MM.1S (cell line): ENCODE results near the gene GLTPD2.

Source experiments
- DNase-seq: peaks from one replicate; pipeline ENCODE4 v3.0.0-alpha.2; 2015
- H2AFZ ChIP-seq: fragments of 300-600 bp; sonication (generic); 2 replicates; pipeline ENCODE4 v1.6.0; 2016; ENCODE audit warnings: antibody characterized with exemption, low read length
- H3F3A ChIP-seq: fragments of 300-600 bp; sonication (generic); 2 replicates; pipeline ENCODE4 v1.6.1; 2016; ENCODE audit warnings: mild to moderate bottlenecking, antibody characterized with exemption, low read length, moderate library complexity, mixed read lengths; ENCODE audit not compliant: insufficient read depth
- H3K27ac ChIP-seq: fragments of 300-600 bp; sonication (generic); 2 replicates; pipeline ENCODE4 v1.5.1; 2016; ENCODE audit warnings: mild to moderate bottlenecking, low read length
- H3K27me3 ChIP-seq: fragments of 300-600 bp; sonication (generic); replicated peaks from 2 replicates; pipeline ENCODE4 v1.6.0; 2016; ENCODE audit warnings: low read length; ENCODE audit not compliant: insufficient read depth
- H3K36me3 ChIP-seq: fragments of 300-600 bp; sonication (generic); replicated peaks from 2 replicates; pipeline ENCODE4 v1.6.1; 2016; ENCODE audit warnings: mild to moderate bottlenecking, low read length, mixed read lengths; ENCODE audit not compliant: insufficient read depth
- H3K4me1 ChIP-seq: fragments of 300-600 bp; sonication (generic); 2 replicates; pipeline ENCODE4 v1.6.1; 2016; ENCODE audit warnings: low read length, mixed read lengths
- H3K4me2 ChIP-seq: fragments of 300-600 bp; sonication (generic); 2 replicates; pipeline ENCODE4 v1.6.0; 2016; ENCODE audit warnings: low read depth, low read length
- H3K4me3 ChIP-seq: fragments of 300-600 bp; sonication (generic); 2 replicates; pipeline ENCODE4 v1.5.1; 2016; ENCODE audit warnings: low read length, mixed read lengths
- H3K79me2 ChIP-seq: fragments of 300-600 bp; sonication (generic); 2 replicates; pipeline ENCODE4 v1.6.1; 2016; ENCODE audit warnings: mixed run types, low read length, mixed read lengths
- H3K9ac ChIP-seq: fragments of 300-600 bp; sonication (generic); 2 replicates; pipeline ENCODE4 v1.6.1; 2016; ENCODE audit warnings: low read length, mixed read lengths
- H3K9me2 ChIP-seq: fragments of 300-600 bp; sonication (generic); replicated peaks from 2 replicates; pipeline ENCODE4 v1.6.1; 2016; ENCODE audit warnings: mild to moderate bottlenecking, low read length, mixed read lengths; ENCODE audit not compliant: insufficient read depth
- H3K9me3 ChIP-seq: fragments of 300-600 bp; sonication (generic); replicated peaks from 2 replicates; pipeline ENCODE4 v1.6.1; 2016; ENCODE audit warnings: mild to moderate bottlenecking, low read length, mixed read lengths; ENCODE audit not compliant: insufficient read depth
- H4K20me1 ChIP-seq: fragments of 300-600 bp; sonication (generic); 2 replicates; pipeline ENCODE4 v1.6.1; 2016; ENCODE audit warnings: mild to moderate bottlenecking, low read length, moderate library complexity, mixed read lengths; ENCODE audit not compliant: insufficient read depth
- EZH2 ChIP-seq: fragments of 300-600 bp; sonication (generic); optimal IDR thresholded peaks from 2 replicates; pipeline ENCODE3; 2017; ENCODE audit warnings: low read depth, mild to moderate bottlenecking, antibody characterized with exemption, low read length, mixed read lengths
- EZH2phosphoT487 ChIP-seq: fragments of 300-600 bp; sonication (generic); IDR thresholded peaks from 2 replicates; pipeline ENCODE4 v1.6.1; 2018; ENCODE audit warnings: antibody characterized with exemption, low read length
- TF ChIP-seq, protein P1 (sequence below): fragments of 300-600 bp; sonication (generic); IDR thresholded peaks from 2 replicates; pipeline ENCODE4 v1.5.1; 2016; ENCODE audit warnings: antibody characterized with exemption, low read length, mixed read lengths

Gene GLTPD2

DNA sequence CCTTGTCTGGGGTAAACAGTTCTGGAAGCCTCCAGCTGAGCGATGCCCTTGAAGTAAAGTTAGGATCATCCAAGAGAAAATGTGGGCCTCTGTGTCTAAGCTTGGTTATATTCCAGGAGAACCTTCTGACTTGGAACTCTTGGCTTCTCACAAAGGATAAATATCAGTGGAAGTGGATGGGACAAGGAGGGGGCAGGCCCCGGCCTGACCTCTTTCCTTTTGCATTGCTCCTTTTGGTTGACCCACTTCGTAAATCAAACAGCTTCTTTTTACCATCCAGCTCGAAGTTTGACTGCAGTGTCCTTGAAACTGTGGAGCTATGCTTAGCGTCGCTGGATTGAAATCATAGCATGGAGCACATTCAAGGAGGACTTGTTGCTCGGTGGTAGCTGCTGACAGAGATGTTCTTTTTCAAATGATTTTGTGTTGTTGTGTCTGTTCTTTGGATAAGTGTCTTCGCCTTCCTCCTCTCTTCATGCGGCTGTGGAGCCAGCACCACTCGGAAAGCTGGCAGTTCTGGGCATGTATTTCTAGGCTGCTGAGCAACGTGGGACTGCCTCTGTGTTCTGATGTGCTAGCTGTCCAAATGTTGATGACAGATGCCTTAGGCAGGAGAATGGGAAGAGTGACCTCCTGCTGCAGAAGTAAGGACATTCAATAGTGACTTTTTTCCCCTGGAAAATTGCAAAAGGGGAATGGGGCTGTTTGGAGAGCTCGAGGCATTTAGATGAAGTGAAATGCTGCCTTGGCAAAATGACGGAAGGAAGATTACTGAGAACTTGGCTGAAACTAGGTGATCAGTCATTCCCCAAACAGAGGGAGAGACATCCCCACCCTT is 48.9 kb downstream of the GLTPD2 start:
- H3K36me3 ChIP-seq, result no peaks in the 10 kb centered on the region
- no peaks in the 10 kb centered on the region for H3K9me2 ChIP-seq
- no peak overlapping the region for H2AFZ ChIP-seq
- H3K9me3 ChIP-seq, result no peaks in the 10 kb centered on the region
- TF ChIP-seq, protein P1, sequence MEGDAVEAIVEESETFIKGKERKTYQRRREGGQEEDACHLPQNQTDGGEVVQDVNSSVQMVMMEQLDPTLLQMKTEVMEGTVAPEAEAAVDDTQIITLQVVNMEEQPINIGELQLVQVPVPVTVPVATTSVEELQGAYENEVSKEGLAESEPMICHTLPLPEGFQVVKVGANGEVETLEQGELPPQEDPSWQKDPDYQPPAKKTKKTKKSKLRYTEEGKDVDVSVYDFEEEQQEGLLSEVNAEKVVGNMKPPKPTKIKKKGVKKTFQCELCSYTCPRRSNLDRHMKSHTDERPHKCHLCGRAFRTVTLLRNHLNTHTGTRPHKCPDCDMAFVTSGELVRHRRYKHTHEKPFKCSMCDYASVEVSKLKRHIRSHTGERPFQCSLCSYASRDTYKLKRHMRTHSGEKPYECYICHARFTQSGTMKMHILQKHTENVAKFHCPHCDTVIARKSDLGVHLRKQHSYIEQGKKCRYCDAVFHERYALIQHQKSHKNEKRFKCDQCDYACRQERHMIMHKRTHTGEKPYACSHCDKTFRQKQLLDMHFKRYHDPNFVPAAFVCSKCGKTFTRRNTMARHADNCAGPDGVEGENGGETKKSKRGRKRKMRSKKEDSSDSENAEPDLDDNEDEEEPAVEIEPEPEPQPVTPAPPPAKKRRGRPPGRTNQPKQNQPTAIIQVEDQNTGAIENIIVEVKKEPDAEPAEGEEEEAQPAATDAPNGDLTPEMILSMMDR, result no peak
- no peak for TF ChIP-seq EZH2
- no peak for TF ChIP-seq EZH2phosphoT487
- H3K79me2 ChIP-seq, result peaks cover 90% of the 10 kb centered on the region
- H3K9ac ChIP-seq, result no peak overlapping the region
- peaks cover 23% of the 10 kb centered on the region; the same call in 1 of the 2 replicates for H3K4me1 ChIP-seq
- peaks cover 3% of the 10 kb centered on the region; the same call in 1 of the 2 replicates for H3F3A ChIP-seq
- H3K27ac ChIP-seq, result no peak overlapping the region
- DNase-seq, result no peak
- 0 out of 2 replicates have a peak, but pooled peaks cover 4% of the 10 kb centered on the region for H4K20me1 ChIP-seq
- H3K27me3 ChIP-seq, result no peaks in the 10 kb centered on the region
- no peak overlapping the region for H3K4me2 ChIP-seq
- no peak overlapping the region for H3K4me3 ChIP-seq

- DNase-seq, result no peak
- no peak overlapping the region for H3K27ac ChIP-seq
- no peaks in the 10 kb centered on the region for H3K36me3 ChIP-seq
- no peaks in the 10 kb centered on the region for H3K9me2 ChIP-seq
- H3K4me3 ChIP-seq, result no peak overlapping the region
- peaks cover 23% of the 10 kb centered on the region; the same call in 1 of the 2 replicates for H3K4me1 ChIP-seq
- H3K27me3 ChIP-seq, result no peaks in the 10 kb centered on the region
- H3K79me2 ChIP-seq, result peaks cover 92% of the 10 kb centered on the region
- H3K4me2 ChIP-seq, result no peak overlapping the region
- TF ChIP-seq EZH2, result no peak
- H3K9ac ChIP-seq, result no peak overlapping the region
- no peaks in the 10 kb centered on the region for H3K9me3 ChIP-seq
- H3F3A ChIP-seq, result peaks cover 3% of the 10 kb centered on the region; the same call in 1 of the 2 replicates
- no peak overlapping the region for H2AFZ ChIP-seq
- 0 out of 2 replicates have a peak, but pooled peaks cover 4% of the 10 kb centered on the region for H4K20me1 ChIP-seq
Measured at GRCh38 chr17:4838309-4838785, 49.6 kb downstream of the GLTPD2 start.

DNA sequence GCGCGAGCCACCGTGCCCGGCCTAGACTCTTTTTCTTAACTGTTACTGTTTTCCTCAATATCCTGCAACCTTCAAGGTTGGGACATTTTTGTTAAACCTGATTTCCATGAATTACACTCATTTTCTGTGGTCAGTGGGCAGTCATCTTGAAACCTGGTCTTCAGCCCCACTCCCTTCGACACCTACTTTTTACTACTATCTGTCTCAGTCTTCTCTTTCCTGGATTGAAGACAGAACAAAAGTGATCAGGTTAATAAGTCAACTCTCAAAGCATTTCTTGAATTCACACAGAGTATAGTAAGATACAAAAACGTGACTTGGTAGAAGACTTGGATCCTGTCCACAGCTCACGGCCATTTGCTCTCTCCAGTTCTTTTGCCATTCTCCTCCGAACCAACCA is 50.5 kb downstream of the GLTPD2 start:
- 0 out of 2 replicates have a peak, but pooled peaks cover 4% of the 10 kb centered on the region for H4K20me1 ChIP-seq

More for the DNA sequence above, 50.5 kb downstream of the GLTPD2 start:
- H3K4me1 ChIP-seq, result peaks cover 18% of the 10 kb centered on the region; the same call in 1 of the 2 replicates
- no peaks in the 10 kb centered on the region for H3K9me3 ChIP-seq
- no peak overlapping the region for H3K4me2 ChIP-seq
- H3K36me3 ChIP-seq, result no peaks in the 10 kb centered on the region
- no peaks in the 10 kb centered on the region for H3K27me3 ChIP-seq
- DNase-seq, result no peak
- peaks cover 91% of the 10 kb centered on the region for H3K79me2 ChIP-seq
- TF ChIP-seq EZH2 (no peak), EZH2phosphoT487 (no peak)
- TF ChIP-seq, protein P1, result no peak
- no peak overlapping the region for H2AFZ ChIP-seq
- no peaks in the 10 kb centered on the region for H3F3A ChIP-seq
- no peak overlapping the region for H3K27ac ChIP-seq
- H3K9ac ChIP-seq, result no peak overlapping the region
- H3K9me2 ChIP-seq, result no peaks in the 10 kb centered on the region
- H3K4me3 ChIP-seq, result no peak overlapping the region
